HepG2 (cell line): ENCODE measurements around the gene NONO. TPM values are rescaled to one million over a fixed set of nuclear protein-coding genes. Genes with fewer than 3 reads are reported as not detected.
"Not testable (repeated sequence)": the region's sequence is repeated elsewhere in the genome, so short reads cannot be mapped to it uniquely, and the experiment has no call there.

Experiments
- ATAC-seq: fragments of 200-7000 bp; cut with Tn5 transposase; 3 replicates; pipeline ENCODE4 v1.9.1; 2020; ENCODE audit warnings: mild to moderate bottlenecking, moderate library complexity
- BruUV-seq: library from RNA; stranded (reverse); fragments of 400-500 nt; replicated peaks from 2 replicates; lab custom pipeline; 2021; lab: Mats Ljungman, UMichigan
- CTCF ChIA-PET: fragments of 300-600 bp; formaldehyde crosslinking; extraction: SDS; loops from one replicate; lab custom pipeline; 2021; ENCODE audit warnings: low total read pairs, inconsistent platforms, low intra/inter-chr PET ratio; lab: Yijun Ruan, JAX
- POLR2A ChIA-PET: fragments of 350-600 bp; sonication (Branson Sonifier 250); formaldehyde crosslinking; loops from one replicate; lab custom pipeline; 2020; ENCODE audit warnings: antibody characterized with exemption, inconsistent platforms; lab: Yijun Ruan, JAX
- DNase-seq: peaks from one replicate; pipeline ENCODE4 v3.0.0-alpha.2; 2015; ENCODE audit warnings: low spot score
- FAIRE-seq: peaks from 3 replicates; lab custom pipeline; 2011; peaks lifted over from hg19 to GRCh38; lab: Jason Lieb, UNC
- H2AFZ ChIP-seq: one replicate; pipeline ENCODE4 v1.6.1; 2011; ENCODE audit warnings: low read length, inconsistent platforms
- H3K27ac ChIP-seq: fragments of 300-600 bp; 3 replicates; pipeline ENCODE4 v1.8.0; 2011; ENCODE audit warnings: mixed run types, mild to moderate bottlenecking, mixed read lengths, low read length, inconsistent platforms; ENCODE audit not compliant: insufficient read depth; ENCODE audit errors: extremely low read length
- H3K27me3 ChIP-seq, 2 experiments: fragments of 200-600 bp in 1 of 2; 2 replicates in 1 of 2; 3 replicates in 1 of 2; pipeline versions ENCODE4 v1.6.0 to v1.8.0; 2011; ENCODE audit warnings: low read length in 2 of 2, mild to moderate bottlenecking in 2 of 2, moderate library complexity in 2 of 2, inconsistent platforms in 1 of 2; ENCODE audit not compliant: insufficient read depth in 2 of 2, control insufficient read depth in 1 of 2
- H3K36me3 ChIP-seq, 2 experiments: fragments of 200-600 bp in 1 of 2; replicated peaks in 1 of 2; 2 replicates in 1 of 2; 3 replicates in 1 of 2; pipeline versions ENCODE4 v1.5.1 to v1.8.0; 2011; ENCODE audit warnings: low read length in 2 of 2, inconsistent platforms in 1 of 2; ENCODE audit not compliant: insufficient read depth in 2 of 2, control insufficient read depth in 1 of 2
- H3K4me1 ChIP-seq: 2 replicates; pipeline ENCODE4 v1.5.1; 2012; ENCODE audit warnings: low read length, inconsistent platforms; ENCODE audit not compliant: insufficient read depth
- H3K4me2 ChIP-seq: 2 replicates; pipeline ENCODE4 v1.6.0; 2011; ENCODE audit warnings: low read depth, low read length, inconsistent platforms
- H3K4me3 ChIP-seq, 3 experiments: fragments of 200-600 bp in 1 of 3; sonication (generic), shearing (Covaris generic) in 1 of 3; replicated peaks in 1 of 3; 2 replicates each; pipeline ENCODE4 v1.5.1; 2011 to 2016; ENCODE audit warnings: low read length in 3 of 3, inconsistent platforms in 2 of 3, low read depth in 2 of 3, mild to moderate bottlenecking in 2 of 3, control low read depth in 1 of 3, mixed read lengths in 1 of 3; ENCODE audit not compliant: insufficient read depth in 1 of 3
- H3K79me2 ChIP-seq: one replicate; pipeline ENCODE4 v1.6.1; 2011; ENCODE audit warnings: low read length, inconsistent platforms; ENCODE audit not compliant: insufficient read depth
- H3K9ac ChIP-seq: 2 replicates; pipeline ENCODE4 v1.6.0; 2011; ENCODE audit warnings: mild to moderate bottlenecking, low read depth, low read length, inconsistent platforms; ENCODE audit not compliant: insufficient read depth
- H3K9me3 ChIP-seq: 2 replicates; pipeline ENCODE4 v1.5.1; 2012; ENCODE audit warnings: mild to moderate bottlenecking, low read length
- H4K20me1 ChIP-seq: 2 replicates; pipeline ENCODE4 v1.6.0; 2011; ENCODE audit warnings: inconsistent platforms, mild to moderate bottlenecking, low read length, moderate library complexity; ENCODE audit not compliant: insufficient read depth
- BATF2 ChIP-seq: sonication (generic); formaldehyde crosslinking; IDR thresholded peaks from 2 replicates; pipeline ENCODE4 v1.8.0; 2022; ENCODE audit warnings: mild to moderate bottlenecking, missing genetic modification reagents, moderate library complexity
- FOXJ3 ChIP-seq: sonication (generic); formaldehyde crosslinking; IDR thresholded peaks from 2 replicates; pipeline ENCODE4 v1.4.0; 2020; ENCODE audit warnings: missing genetic modification reagents, mild to moderate bottlenecking, borderline replicate concordance
- MLLT10 ChIP-seq: sonication (generic); formaldehyde crosslinking; IDR thresholded peaks from 2 replicates; pipeline ENCODE4 v1.4.0; 2020; ENCODE audit warnings: missing genetic modification reagents
- TFAP4 ChIP-seq: sonication (generic); IDR thresholded peaks from 2 replicates; pipeline ENCODE4 v1.6.1; 2016; ENCODE audit warnings: low read depth, borderline replicate concordance
- TRAFD1 ChIP-seq: sonication (generic); formaldehyde crosslinking; IDR thresholded peaks from 2 replicates; pipeline ENCODE4 v1.5.1; 2020; ENCODE audit warnings: missing genetic modification reagents, mild to moderate bottlenecking, borderline replicate concordance
- ZFP41 ChIP-seq: sonication (generic); formaldehyde crosslinking; IDR thresholded peaks from 2 replicates; pipeline ENCODE4 v1.4.0; 2020; ENCODE audit warnings: mild to moderate bottlenecking, missing genetic modification reagents, borderline replicate concordance
- ZFYVE20 ChIP-seq: sonication (generic); formaldehyde crosslinking; IDR thresholded peaks from 2 replicates; pipeline ENCODE4 v1.8.0; 2023; ENCODE audit warnings: low read depth, mild to moderate bottlenecking, moderate library complexity, missing genetic modification reagents, borderline replicate concordance
- ZNF562 ChIP-seq: sonication (generic); formaldehyde crosslinking; IDR thresholded peaks from 2 replicates; pipeline ENCODE4 v1.8.0; 2022; ENCODE audit warnings: missing genetic modification reagents, borderline replicate concordance
- ZNF720 ChIP-seq: sonication (generic); formaldehyde crosslinking; IDR thresholded peaks from 2 replicates; pipeline ENCODE4 v1.4.0; 2020; ENCODE audit warnings: missing genetic modification reagents
- WGBS: methylation state at CpG from one replicate; pipeline ENCODE4 v1.1.6; 2017; ENCODE audit warnings: low lambda C conversion rate; 5-methylcytosine and 5-hydroxymethylcytosine counted together
- in situ Hi-C: cut with HindIII; loops from 2 replicates; pipeline ENCODE4 v1.10.0; 2017; ENCODE audit warnings: low pct_unique_long_range_greater_than_20kb; ENCODE audit not compliant: extremely low pct_ligation_motif_present
- intact Hi-C: fragments of 100-400 bp; cut with micrococcal nuclease; formaldehyde crosslinking; loops from one replicate; pipeline ENCODE4 v1.10.0; 2022; ENCODE audit not compliant: unreplicated experiment
- polyA plus RNA-seq, 8 experiments: library from polyadenylated mRNA; depleted of rRNA in 3 of 8; stranded (reverse) in 7 of 8; unstranded in 1 of 8; fragments of >200 nt; fragmentation: Illumina TruSeq in 4 of 8; extraction: Trizol in 4 of 8; gene quantifications; 2 replicates each; pipeline versions ENCODE4 v1.2.1 to v1.2.3, GENCODE V29; 2011 to 2016; ENCODE audit warnings: low read depth in 4 of 8, missing spikeins in 1 of 8, mixed read lengths in 1 of 8; ENCODE audit not compliant: insufficient read depth in 1 of 8
- total RNA-seq, 5 experiments: library from RNA; depleted of rRNA; stranded (reverse); fragments of >200 nt; fragmentation: Illumina TruSeq; extraction: Trizol; gene quantifications; 2 replicates each; pipeline ENCODE4 v1.2.3, GENCODE V29; 2016; ENCODE audit warnings: low read depth in 1 of 5

NONO gene
- total and polyA plus RNA-seq, 2 of the 13 experiments (the other 11 are each of a cell fraction or from before 2014, with no cell fraction given) = 408 to 605 TPM

GRCh38 chrX:71320126-71320525 lies 36.7 kb downstream of the NONO start (continued):
- TF ChIP-seq TFAP4 = no peak
- TF ChIP-seq, all 625 proteins: peak for 0

GRCh38 chrX:71321731-71322130 lies 38.3 kb downstream of the NONO start:
- Histone ChIP-seq H2AFZ (no peak overlapping the region), H3K36me3 (no peaks in the 10 kb centered on the region), H3K27me3 (no peaks in the 10 kb centered on the region), H3K9ac (no peak overlapping the region), H3K79me2 (no peaks in the 10 kb centered on the region), H3K4me3 (no peak overlapping the region), H3K4me2 (no peak overlapping the region), H3K9me3 (no peaks in the 10 kb centered on the region), H4K20me1 (no peaks in the 10 kb centered on the region), H3K27ac (no peak overlapping the region), H3K4me1 (no peaks in the 10 kb centered on the region)
- no peak for FAIRE-seq
- TF ChIP-seq ZNF720 (CRISPR knock-in tag) (no peak), TRAFD1 (no peak), MLLT10 (CRISPR knock-in tag) (no peak), ZNF562 (CRISPR knock-in tag) (no peak), ZFP41 (CRISPR knock-in tag) (no peak), BATF2 (CRISPR knock-in tag) (no peak), FOXJ3 (CRISPR knock-in tag) (no peak), ZFYVE20 (CRISPR knock-in tag) (no peak)
- CTCF ChIA-PET = no interaction called here
- BruUV-seq = no TSS peak
- no peak for ATAC-seq
- intact Hi-C loops = no loop called here
- in situ Hi-C loops = no loop called here
- POLR2A ChIA-PET = no interaction called here
- DNase-seq = no peak
- 100% methylated on average over 1 of the region's 1 CpG for WGBS

GRCh38 chrX:71324452-71324851 lies 41.0 kb downstream of the NONO start:
- H3K79me2 ChIP-seq, DNase-seq, H2AFZ ChIP-seq, H4K20me1 ChIP-seq, H3K27me3 ChIP-seq, in situ Hi-C loops, H3K4me2 ChIP-seq, CTCF ChIA-PET, ATAC-seq, intact Hi-C loops, POLR2A ChIA-PET, H3K36me3 ChIP-seq, H3K4me3 ChIP-seq, H3K9ac ChIP-seq, FAIRE-seq, H3K4me1 ChIP-seq, BruUV-seq, H3K9me3 ChIP-seq, H3K27ac ChIP-seq: not testable (repeated sequence)
- 96% methylated on average over 11 of the region's 11 CpGs for WGBS
